Measurements from ENCODE around the gene ATG14.

The ATG14 gene

GRCh38 chr14:55449116-55449515 is 37.5 kb upstream of the ATG14 start:
- H3K9me3 ChIP-seq (ENCODE audit: insufficient read depth, low read depth, low read length), result no peaks in the 10 kb centered on the region
- H3K4me3 ChIP-seq (ENCODE audit: low read length, poor library complexity, severe bottlenecking), result no peak overlapping the region
- H3K36me3 ChIP-seq (ENCODE audit: insufficient read depth, low read length), result no peaks in the 10 kb centered on the region
- peaks cover 7% of the 10 kb centered on the region for H3K4me1 ChIP-seq (ENCODE audit: insufficient read depth, low read length, poor library complexity, severe bottlenecking)
- no peaks in the 10 kb centered on the region for H3K27me3 ChIP-seq (ENCODE audit: insufficient read depth, low read length, poor library complexity, severe bottlenecking)
- H3F3A ChIP-seq (ENCODE audit: low read depth), result no peaks in the 10 kb centered on the region
- no peak overlapping the region for H3K9ac ChIP-seq (ENCODE audit: low read depth, low read length, poor library complexity, severe bottlenecking)
- no peak overlapping the region for H2AFZ ChIP-seq (ENCODE audit: low read length)
- no peak for TF ChIP-seq CTCF (conservative IDR thresholded peaks at IDR 0.05; ENCODE audit: low read length)
- no peak for TF ChIP-seq EZH2phosphoT487 (IDR thresholded peaks at IDR 0.05; ENCODE audit: borderline replicate concordance)
- H3K9me2 ChIP-seq (replicated peaks; ENCODE audit: low read depth, low read length), result no peaks in the 10 kb centered on the region
- no peaks in the 10 kb centered on the region for H4K20me1 ChIP-seq (ENCODE audit: insufficient read depth, low read length, poor library complexity, severe bottlenecking)
- no peaks in the 10 kb centered on the region for H3K79me2 ChIP-seq (ENCODE audit: insufficient read depth, low read length)
- no peak overlapping the region for H3K4me2 ChIP-seq (ENCODE audit: low read depth, low read length, poor library complexity, severe bottlenecking)

GRCh38 chr14:55448141-55448614 is 36.5 kb upstream of the ATG14 start:
- Histone ChIP-seq H3K27me3 (ENCODE audit: insufficient read depth, low read length, poor library complexity, severe bottlenecking) (no peaks in the 10 kb centered on the region), H3K4me1 (ENCODE audit: insufficient read depth, low read length, poor library complexity, severe bottlenecking) (peaks cover 7% of the 10 kb centered on the region), H3K36me3 (ENCODE audit: insufficient read depth, low read length) (no peaks in the 10 kb centered on the region), H3K9me2 (replicated peaks; ENCODE audit: low read depth, low read length) (no peaks in the 10 kb centered on the region), H3K79me2 (ENCODE audit: insufficient read depth, low read length) (no peaks in the 10 kb centered on the region), H4K20me1 (ENCODE audit: insufficient read depth, low read length, poor library complexity, severe bottlenecking) (no peaks in the 10 kb centered on the region), H3K4me3 (ENCODE audit: low read length, poor library complexity, severe bottlenecking) (no peak overlapping the region), H2AFZ (ENCODE audit: low read length) (no peak overlapping the region), H3F3A (ENCODE audit: low read depth) (no peaks in the 10 kb centered on the region), H3K9ac (ENCODE audit: low read depth, low read length, poor library complexity, severe bottlenecking) (no peak overlapping the region), H3K9me3 (ENCODE audit: insufficient read depth, low read depth, low read length) (no peaks in the 10 kb centered on the region), H3K4me2 (ENCODE audit: low read depth, low read length, poor library complexity, severe bottlenecking) (no peak overlapping the region)
- no peak for TF ChIP-seq CTCF (conservative IDR thresholded peaks at IDR 0.05; ENCODE audit: low read length)
- TF ChIP-seq EZH2phosphoT487 (IDR thresholded peaks at IDR 0.05; ENCODE audit: borderline replicate concordance), result no peak

- TF ChIP-seq CTCF (conservative IDR thresholded peaks at IDR 0.05; ENCODE audit: low read length) (no peak), EZH2phosphoT487 (IDR thresholded peaks at IDR 0.05; ENCODE audit: borderline replicate concordance) (no peak)
- Histone ChIP-seq H3K4me1 (ENCODE audit: insufficient read depth, low read length, poor library complexity, severe bottlenecking) (peaks cover 7% of the 10 kb centered on the region), H3K9ac (ENCODE audit: low read depth, low read length, poor library complexity, severe bottlenecking) (no peak overlapping the region), H3K4me2 (ENCODE audit: low read depth, low read length, poor library complexity, severe bottlenecking) (no peak overlapping the region), H3K4me3 (ENCODE audit: low read length, poor library complexity, severe bottlenecking) (no peak overlapping the region), H3K79me2 (ENCODE audit: insufficient read depth, low read length) (no peaks in the 10 kb centered on the region), H3K36me3 (ENCODE audit: insufficient read depth, low read length) (no peaks in the 10 kb centered on the region), H3F3A (ENCODE audit: low read depth) (no peaks in the 10 kb centered on the region), H3K27me3 (ENCODE audit: insufficient read depth, low read length, poor library complexity, severe bottlenecking) (no peaks in the 10 kb centered on the region), H3K9me2 (replicated peaks; ENCODE audit: low read depth, low read length) (no peaks in the 10 kb centered on the region), H4K20me1 (ENCODE audit: insufficient read depth, low read length, poor library complexity, severe bottlenecking) (no peaks in the 10 kb centered on the region), H3K9me3 (ENCODE audit: insufficient read depth, low read depth, low read length) (no peaks in the 10 kb centered on the region), H2AFZ (ENCODE audit: low read length) (0 out of 2 replicates have a peak overlapping the region, but pooled peaks have one; percentile 4)
These were observed 35.2 kb upstream of the ATG14 start for GRCh38 chr14:55446833-55447232.
